ENCODE results near the gene KCNJ16.

Gene KCNJ16

GRCh38 chr17:70070305-70071027 is 4.6 kb upstream of the KCNJ16 start:
- no peak for DNase-seq

- DNase-seq, result peak; percentile 69
Observed at GRCh38 chr17:70071127-70071526, 3.9 kb upstream of the KCNJ16 start.

GRCh38 chr17:70071620-70072019 is 3.4 kb upstream of the KCNJ16 start:
- DNase-seq, result no peak

GRCh38 chr17:70072546-70073309 is 2.3 kb upstream of the KCNJ16 start:
- no peak for DNase-seq

GRCh38 chr17:70073310-70073709 is 1.7 kb upstream of the KCNJ16 start:
- DNase-seq, result no peak

- DNase-seq, result no peak
Observed at GRCh38 chr17:70073799-70074198, 1.2 kb upstream of the KCNJ16 start.

GRCh38 chr17:70074236-70074830 is 692 bp upstream of the KCNJ16 start:
- DNase-seq, result no peak

- no peak for DNase-seq
Observed at GRCh38 chr17:70076189-70076588, 1.2 kb downstream of the KCNJ16 start.

GRCh38 chr17:70076831-70077230 is 1.8 kb downstream of the KCNJ16 start:
- no peak for DNase-seq

- no peak for DNase-seq
Observed at GRCh38 chr17:70078549-70078948, 3.5 kb downstream of the KCNJ16 start.

GRCh38 chr17:70078994-70079531 is 4.0 kb downstream of the KCNJ16 start:
- no peak for DNase-seq

- no peak for DNase-seq
Observed at GRCh38 chr17:70080541-70081347, 5.7 kb downstream of the KCNJ16 start.

GRCh38 chr17:70081885-70082284 is 6.9 kb downstream of the KCNJ16 start:
- DNase-seq, result no peak

GRCh38 chr17:70084476-70084875 is 9.5 kb downstream of the KCNJ16 start:
- no peak for DNase-seq

GRCh38 chr17:70086516-70086915 is 11.5 kb downstream of the KCNJ16 start:
- DNase-seq, result no peak

GRCh38 chr17:70089513-70090148 is 14.6 kb downstream of the KCNJ16 start:
- DNase-seq, result no peak

GRCh38 chr17:70091005-70091568 is 16.1 kb downstream of the KCNJ16 start:
- DNase-seq, result no peak

- no peak for DNase-seq
Observed at GRCh38 chr17:70091696-70092095, 16.7 kb downstream of the KCNJ16 start.

GRCh38 chr17:70093163-70093562 is 18.1 kb downstream of the KCNJ16 start:
- no peak for DNase-seq

- no peak for DNase-seq
Observed at GRCh38 chr17:70095455-70095854, 20.4 kb downstream of the KCNJ16 start.

- no peak for DNase-seq
Observed at GRCh38 chr17:70096861-70097260, 21.8 kb downstream of the KCNJ16 start.

- no peak for DNase-seq
Observed at GRCh38 chr17:70098030-70098429, 23.0 kb downstream of the KCNJ16 start.
